GM13976 (cell line): ENCODE results near the gene PDK4.

Experiments used
- DNase-seq: peaks from one replicate; pipeline ENCODE4 v3.0.0; 2012; ENCODE audit warnings: low spot score
- in situ Hi-C: fragments of 300-500 bp; cut with MboI; formaldehyde crosslinking; loops from one replicate; pipeline ENCODE4 v1.12.0; 2022; ENCODE audit warnings: low sequenced_read_pairs, mixed read lengths, inconsistent platforms; ENCODE audit not compliant: unreplicated experiment
- TF ChIP-seq, protein P1 (sequence below): IDR thresholded peaks from 2 replicates; pipeline ENCODE4 v1.5.1; 2012; ENCODE audit warnings: borderline replicate concordance, mild to moderate bottlenecking; ENCODE audit not compliant: insufficient read depth; ENCODE audit errors: extremely low read depth, missing control alignments, control extremely low read depth

Gene PDK4

DNA sequence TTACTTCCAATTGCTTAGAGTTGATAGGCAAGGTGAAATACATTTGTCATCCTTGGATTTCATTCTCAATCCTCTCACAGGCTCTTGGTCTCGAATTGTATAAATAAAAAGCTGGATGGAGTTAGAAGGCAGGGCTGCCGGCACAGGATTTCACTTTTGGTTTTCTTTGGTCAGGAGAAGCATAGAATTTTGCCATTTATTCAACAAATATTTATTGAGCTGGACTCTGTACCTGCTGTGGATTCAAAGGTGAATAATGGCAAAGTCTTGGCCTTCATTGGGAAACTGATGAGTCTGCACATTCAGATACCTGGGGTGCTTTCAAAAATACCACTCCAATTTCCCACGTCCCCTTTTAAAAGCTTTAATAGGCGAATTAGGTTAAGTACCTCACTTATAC lies 49.7 kb downstream of the PDK4 start:
- DNase-seq = no peak
- TF ChIP-seq, protein P1, sequence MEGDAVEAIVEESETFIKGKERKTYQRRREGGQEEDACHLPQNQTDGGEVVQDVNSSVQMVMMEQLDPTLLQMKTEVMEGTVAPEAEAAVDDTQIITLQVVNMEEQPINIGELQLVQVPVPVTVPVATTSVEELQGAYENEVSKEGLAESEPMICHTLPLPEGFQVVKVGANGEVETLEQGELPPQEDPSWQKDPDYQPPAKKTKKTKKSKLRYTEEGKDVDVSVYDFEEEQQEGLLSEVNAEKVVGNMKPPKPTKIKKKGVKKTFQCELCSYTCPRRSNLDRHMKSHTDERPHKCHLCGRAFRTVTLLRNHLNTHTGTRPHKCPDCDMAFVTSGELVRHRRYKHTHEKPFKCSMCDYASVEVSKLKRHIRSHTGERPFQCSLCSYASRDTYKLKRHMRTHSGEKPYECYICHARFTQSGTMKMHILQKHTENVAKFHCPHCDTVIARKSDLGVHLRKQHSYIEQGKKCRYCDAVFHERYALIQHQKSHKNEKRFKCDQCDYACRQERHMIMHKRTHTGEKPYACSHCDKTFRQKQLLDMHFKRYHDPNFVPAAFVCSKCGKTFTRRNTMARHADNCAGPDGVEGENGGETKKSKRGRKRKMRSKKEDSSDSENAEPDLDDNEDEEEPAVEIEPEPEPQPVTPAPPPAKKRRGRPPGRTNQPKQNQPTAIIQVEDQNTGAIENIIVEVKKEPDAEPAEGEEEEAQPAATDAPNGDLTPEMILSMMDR = no peak
- in situ Hi-C loops = no loop called here

DNA sequence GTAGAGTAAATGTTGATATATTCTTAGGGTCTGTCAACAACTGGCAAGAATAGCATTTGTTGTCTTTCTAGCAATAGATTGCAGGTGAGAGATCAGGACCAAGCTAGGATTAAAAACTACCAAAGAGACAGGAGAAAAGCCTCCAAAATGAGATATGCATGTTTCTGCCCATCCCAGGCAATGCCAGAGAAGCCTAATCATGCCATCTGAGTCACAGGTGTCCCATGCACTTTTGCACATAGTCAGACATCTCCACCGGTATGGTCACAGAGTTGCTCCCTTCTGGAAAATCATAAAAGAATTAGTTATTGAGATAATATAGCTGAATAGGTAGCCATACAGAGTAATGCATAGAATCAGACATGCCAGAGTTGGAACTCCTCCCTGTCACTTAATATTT lies 50.6 kb downstream of the PDK4 start:
- TF ChIP-seq, protein P1 = no peak
- in situ Hi-C loops = no loop called here
- no peak for DNase-seq

DNA sequence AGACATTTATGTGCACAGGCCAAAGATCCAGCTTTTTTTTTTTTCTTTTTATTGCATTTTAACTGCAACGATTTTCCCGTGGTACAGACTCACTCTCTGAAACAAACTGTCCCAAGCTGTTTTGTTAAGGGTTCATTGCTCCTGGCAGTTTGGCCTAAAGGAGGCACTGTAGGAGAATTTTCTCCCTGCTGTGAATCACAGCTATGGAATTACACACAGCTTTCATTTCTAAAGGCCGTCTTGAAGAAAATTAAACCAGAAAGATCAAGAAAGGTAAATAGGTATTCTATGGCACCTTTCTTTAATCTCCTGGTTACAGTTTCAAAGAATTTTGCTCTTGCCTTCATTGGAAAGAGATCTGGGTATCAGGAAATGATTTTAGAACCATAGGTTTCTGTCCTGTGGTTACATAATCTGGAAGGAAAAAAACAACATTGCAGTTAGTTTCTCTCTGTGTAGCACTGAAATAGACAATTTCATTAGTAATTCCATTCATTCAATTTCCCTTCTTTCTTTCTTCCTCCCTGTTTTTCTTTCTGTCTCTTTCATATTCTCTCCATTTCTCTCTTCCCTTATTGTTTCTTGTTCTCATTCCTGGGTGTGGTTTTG lies 51.2 kb downstream of the PDK4 start:
- no peak for DNase-seq
- in situ Hi-C loops = no loop called here
- TF ChIP-seq, protein P1 = peak; percentile 27

DNA sequence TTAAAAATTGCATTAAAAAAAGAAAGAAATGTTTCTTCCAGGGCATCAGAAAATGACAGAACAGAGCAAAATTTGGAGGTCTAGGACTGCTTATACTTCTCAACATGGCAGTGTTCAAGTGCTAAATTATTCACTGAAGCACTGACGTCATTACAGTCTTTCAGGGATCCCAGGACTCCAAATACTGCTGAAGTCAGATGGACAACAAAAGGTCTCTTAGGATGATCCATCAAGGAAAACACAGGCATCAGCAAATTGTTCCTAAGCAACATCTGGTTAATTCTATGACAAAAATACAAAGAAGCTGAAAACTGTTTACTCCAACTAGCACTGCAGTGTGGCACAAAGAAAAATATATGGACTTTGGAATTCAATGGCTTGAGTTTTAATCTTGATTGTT lies 52.1 kb downstream of the PDK4 start:
- TF ChIP-seq, protein P1 = no peak
- in situ Hi-C loops = no loop called here
- no peak for DNase-seq

DNA sequence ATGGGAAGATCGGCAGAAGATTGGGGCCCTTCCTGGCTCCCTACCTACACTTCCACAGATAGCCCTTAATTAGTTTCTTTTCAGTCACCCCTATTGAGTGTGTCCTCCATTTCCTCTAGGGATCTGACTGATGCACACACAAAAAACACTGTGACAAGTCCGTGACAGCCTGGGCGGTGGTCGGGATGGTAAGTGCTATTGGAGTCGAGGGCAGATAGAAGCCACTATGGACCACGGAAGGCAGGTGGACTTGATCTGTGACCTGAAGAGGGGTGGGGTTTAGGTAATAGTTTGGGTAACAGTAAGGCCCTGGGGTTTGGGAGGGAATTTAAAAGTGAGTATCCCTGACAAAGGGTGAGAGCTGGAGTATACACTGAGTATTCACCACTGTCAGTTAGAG lies 53.0 kb downstream of the PDK4 start:
- TF ChIP-seq, protein P1 = no peak
- in situ Hi-C loops = no loop called here

DNA sequence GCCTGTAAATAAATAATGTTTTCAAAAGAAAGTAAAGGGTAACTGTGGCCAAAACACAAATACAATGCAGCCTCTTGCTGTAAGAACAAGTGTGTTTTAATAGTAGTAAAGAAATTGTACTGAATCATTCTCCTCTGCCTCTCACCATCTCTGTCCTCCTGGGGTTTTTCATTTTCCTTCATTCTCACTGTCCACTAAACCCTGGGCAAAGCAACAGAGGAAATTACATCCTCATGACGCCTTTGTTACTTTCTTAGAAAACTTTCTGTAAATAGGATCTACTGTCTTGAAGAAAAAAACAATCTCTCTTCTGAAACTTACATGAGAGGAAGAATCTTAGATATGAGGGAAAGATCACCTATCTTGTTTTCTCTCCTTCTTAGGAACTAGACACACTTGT lies 56.0 kb downstream of the PDK4 start:
- no peak for DNase-seq
- TF ChIP-seq, protein P1 = no peak
- in situ Hi-C loops = no loop called here

More for the DNA sequence above, 53.0 kb downstream of the PDK4 start:
- DNase-seq = no peak
